H1 (cell line): ENCODE data around the gene ACOT2. TPM values are rescaled to one million over a fixed set of nuclear protein-coding genes. Genes with fewer than 3 reads are reported as not detected.

Experiments
- CTCF ChIA-PET: fragments of 300-600 bp; sonication (Branson Sonifier 250); formaldehyde crosslinking; loops from one replicate; lab custom pipeline; 2021; ENCODE audit not compliant: partially characterized antibody; lab: Charles Lee
- POLR2A ChIA-PET: fragments of 300-600 bp; sonication (Branson Sonifier 250); formaldehyde crosslinking; loops from one replicate; lab custom pipeline; 2021; ENCODE audit warnings: inconsistent platforms; ENCODE audit not compliant: partially characterized antibody; lab: Charles Lee
- DNase-seq, 2 experiments: peaks; one replicate each; pipeline versions ENCODE4 v3.0.0 to v3.0.0-alpha.2; 2010 to 2022; ENCODE audit warnings: low spot score in 2 of 2, low read depth in 1 of 2, mixed read lengths in 1 of 2
- FAIRE-seq: peaks from 2 replicates; lab custom pipeline; 2011; peaks lifted over from hg19 to GRCh38; lab: Jason Lieb, UNC
- H2AFZ ChIP-seq: 2 replicates; pipeline ENCODE4 v1.8.1; 2012; ENCODE audit warnings: low read length, inconsistent platforms
- H2AK5ac ChIP-seq: 2 replicates; pipeline ENCODE4 v1.6.1; 2013; ENCODE audit warnings: low read depth, low read length
- H2BK120ac ChIP-seq: replicated peaks from 2 replicates; pipeline ENCODE3; 2013; ENCODE audit warnings: low read depth, low read length, inconsistent platforms
- H2BK12ac ChIP-seq: 2 replicates; pipeline ENCODE4 v1.6.1; 2013; ENCODE audit warnings: low read depth, low read length
- H2BK15ac ChIP-seq: 2 replicates; pipeline ENCODE4 v1.6.1; 2013; ENCODE audit warnings: low read length
- H2BK20ac ChIP-seq: 2 replicates; pipeline ENCODE4 v1.6.1; 2013; ENCODE audit warnings: low read length
- H2BK5ac ChIP-seq: 2 replicates; pipeline ENCODE4 v1.6.1; 2013; ENCODE audit warnings: low read depth, low read length
- H3K14ac ChIP-seq: 2 replicates; pipeline ENCODE4 v1.6.1; 2013; ENCODE audit warnings: inconsistent platforms; ENCODE audit not compliant: insufficient read length
- H3K18ac ChIP-seq: 2 replicates; pipeline ENCODE4 v1.6.1; 2013; ENCODE audit warnings: low read length; ENCODE audit errors: extremely low read depth
- H3K23ac ChIP-seq: 2 replicates; pipeline ENCODE4 v1.6.1; 2013; ENCODE audit warnings: inconsistent platforms; ENCODE audit not compliant: insufficient read length
- H3K23me2 ChIP-seq: 2 replicates; pipeline ENCODE4 v1.6.1; 2013; ENCODE audit warnings: low read depth, low read length
- H3K27ac ChIP-seq: 2 replicates; pipeline ENCODE4 v1.6.1; 2011; ENCODE audit warnings: low read depth, low read length, inconsistent platforms
- H3K27me3 ChIP-seq, 4 experiments: replicated peaks in 1 of 4; 1 replicate in 1 of 4; 2 replicates in 3 of 4; pipeline versions ENCODE4 v1.6.1 to v1.8.1; 2011 to 2013; ENCODE audit warnings: low read length in 3 of 4, mild to moderate bottlenecking in 3 of 4, inconsistent platforms in 2 of 4, mixed read lengths in 2 of 4, moderate library complexity in 1 of 4; ENCODE audit not compliant: control insufficient read depth in 3 of 4, insufficient read depth in 3 of 4; ENCODE audit errors: extremely low read depth in 1 of 4
- H3K36me3 ChIP-seq, 4 experiments: 2 replicates each; pipeline versions ENCODE4 v1.6.1 to v1.8.1; 2011 to 2013; ENCODE audit warnings: mild to moderate bottlenecking in 4 of 4, low read length in 3 of 4, moderate library complexity in 2 of 4, control low read depth in 1 of 4, inconsistent platforms in 1 of 4; ENCODE audit not compliant: insufficient read depth in 4 of 4, control insufficient read depth in 2 of 4
- H3K4ac ChIP-seq: replicated peaks from 2 replicates; pipeline ENCODE3; 2013; ENCODE audit warnings: low read length, low read depth, mixed read lengths, inconsistent platforms; ENCODE audit not compliant: insufficient read length
- H3K4me1 ChIP-seq, 4 experiments: replicated peaks in 1 of 4; 1 replicate in 1 of 4; 2 replicates in 3 of 4; pipeline versions ENCODE4 v1.6.1 to v1.8.1; 2011 to 2013; ENCODE audit warnings: low read length in 3 of 4, inconsistent platforms in 2 of 4, mixed read lengths in 1 of 4; ENCODE audit not compliant: insufficient read depth in 4 of 4, control insufficient read depth in 3 of 4
- H3K4me2 ChIP-seq, 2 experiments: 2 replicates each; pipeline versions ENCODE4 v1.6.1 to v1.8.1; 2011 to 2013; ENCODE audit warnings: low read depth in 2 of 2, low read length in 2 of 2, control low read depth in 1 of 2, inconsistent platforms in 1 of 2, mild to moderate bottlenecking in 1 of 2; ENCODE audit not compliant: insufficient read depth in 1 of 2
- H3K4me3 ChIP-seq, 4 experiments: fragments of 200-600, 300-600 bp in 1 of 4; sonication (generic), shearing (Covaris generic), sonication (Bioruptor Twin) in 1 of 4; 2 replicates each; pipeline versions ENCODE4 v1.5.1 to v1.8.1; 2011 to 2016; ENCODE audit warnings: low read length in 4 of 4, low read depth in 3 of 4, control low read depth in 2 of 4, inconsistent platforms in 2 of 4, mild to moderate bottlenecking in 2 of 4, mixed read lengths in 1 of 4, moderate library complexity in 1 of 4; ENCODE audit not compliant: insufficient read depth in 2 of 4; ENCODE audit errors: extremely low read depth in 1 of 4
- H3K56ac ChIP-seq: replicated peaks from 2 replicates; pipeline ENCODE3; 2013; ENCODE audit warnings: low read depth, mild to moderate bottlenecking, mixed read lengths, low read length, inconsistent platforms; ENCODE audit not compliant: insufficient read length
- H3K79me1 ChIP-seq: 2 replicates; pipeline ENCODE4 v1.6.1; 2013; ENCODE audit warnings: low read depth, low read length, control low read depth
- H3K79me2 ChIP-seq, 2 experiments: 2 replicates each; pipeline versions ENCODE4 v1.6.1 to v1.8.1; 2012 to 2013; ENCODE audit warnings: low read length in 2 of 2, mild to moderate bottlenecking in 2 of 2, inconsistent platforms in 1 of 2; ENCODE audit not compliant: insufficient read depth in 2 of 2, control insufficient read depth in 1 of 2
- H3K9ac ChIP-seq, 4 experiments: replicated peaks in 1 of 4; 1 replicate in 1 of 4; 2 replicates in 3 of 4; pipeline versions ENCODE4 v1.6.1 to v1.8.1; 2011 to 2013; ENCODE audit warnings: low read depth in 3 of 4, low read length in 3 of 4, control low read depth in 2 of 4, mild to moderate bottlenecking in 2 of 4, moderate library complexity in 2 of 4, inconsistent platforms in 1 of 4; ENCODE audit errors: extremely low read depth in 1 of 4
- H3K9me3 ChIP-seq, 2 experiments: 2 replicates each; pipeline versions ENCODE4 v1.6.1 to v1.8.1; 2012 to 2013; ENCODE audit warnings: mild to moderate bottlenecking in 2 of 2, moderate library complexity in 2 of 2, control low read depth in 1 of 2, inconsistent platforms in 1 of 2, low read depth in 1 of 2, low read length in 1 of 2, mixed read lengths in 1 of 2; ENCODE audit not compliant: insufficient read depth in 2 of 2
- H4K20me1 ChIP-seq, 2 experiments: replicated peaks in 1 of 2; 2 replicates each; pipeline versions ENCODE3 to v1.8.1; 2011 to 2013; ENCODE audit warnings: inconsistent platforms in 2 of 2, low read length in 2 of 2, mild to moderate bottlenecking in 1 of 2; ENCODE audit not compliant: insufficient read depth in 2 of 2, control insufficient read depth in 1 of 2
- H4K5ac ChIP-seq: 2 replicates; pipeline ENCODE4 v1.6.1; 2013; ENCODE audit warnings: low read length, low read depth, mixed read lengths, inconsistent platforms; ENCODE audit not compliant: insufficient read length
- H4K8ac ChIP-seq: 2 replicates; pipeline ENCODE4 v1.8.0; 2013; ENCODE audit warnings: mild to moderate bottlenecking, moderate library complexity, low read length, inconsistent platforms; ENCODE audit not compliant: insufficient read depth; ENCODE audit errors: extremely low read depth
- H4K91ac ChIP-seq: replicated peaks from 2 replicates; pipeline ENCODE3; 2013; ENCODE audit warnings: low read length, mixed read lengths, inconsistent platforms; ENCODE audit not compliant: insufficient read length
- ATF2 ChIP-seq: IDR thresholded peaks from 2 replicates; pipeline ENCODE4 v1.6.1; 2012; ENCODE audit warnings: low read length, inconsistent platforms
- BCL11A ChIP-seq, 2 experiments: IDR thresholded peaks; one replicate each; pipeline ENCODE4 v1.6.1; 2011; ENCODE audit warnings: low read depth in 2 of 2, low read length in 2 of 2, mild to moderate bottlenecking in 2 of 2
- CHD2 ChIP-seq: IDR thresholded peaks from 2 replicates; pipeline ENCODE4 v1.6.1; 2012; ENCODE audit warnings: low read length, improper control_type of control experiment
- POU5F1 ChIP-seq: IDR thresholded peaks from 2 replicates; pipeline ENCODE4 v1.6.1; 2011; ENCODE audit warnings: low read depth, mild to moderate bottlenecking, low read length, moderate library complexity
- SIN3A ChIP-seq, 2 experiments: IDR thresholded peaks in 1 of 2; conservative IDR thresholded peaks in 1 of 2; 2 replicates each; pipeline ENCODE4 v1.6.1; 2011 to 2012; ENCODE audit warnings: low read length in 2 of 2, improper control_type of control experiment in 1 of 2, low read depth in 1 of 2, mild to moderate bottlenecking in 1 of 2
- TBP ChIP-seq: IDR thresholded peaks from 2 replicates; pipeline ENCODE4 v1.6.1; 2011; ENCODE audit warnings: low read depth, low read length, improper control_type of control experiment
- WGBS, 2 experiments: shearing (Covaris generic) in 1 of 2; methylation state at CpG; one replicate each; pipeline versions ENCODE4 v1.1.6 to v1.1.7; 2013 to 2015; ENCODE audit warnings: low lambda C conversion rate in 2 of 2, mixed read lengths in 2 of 2, inconsistent platforms in 1 of 2, low coverage in 1 of 2, missing lambda C conversion rate in 1 of 2; ENCODE audit not compliant: insufficient replicate concordance in 2 of 2, insufficient coverage in 1 of 2, insufficient read length in 1 of 2; ENCODE audit errors: extremely low coverage in 1 of 2, missing lambda C conversion rate in 1 of 2; 5-methylcytosine and 5-hydroxymethylcytosine counted together
- polyA plus RNA-seq, 7 experiments: library from polyadenylated mRNA; depleted of rRNA in 3 of 7; stranded (reverse) in 5 of 7; unstranded in 2 of 7; fragments of >200 nt in 5 of 7; fragments of 200-250 nt in 2 of 7; gene quantifications; 1 replicate in 5 of 7; 2 replicates in 1 of 7; 4 replicates in 1 of 7; pipeline versions ENCODE4 v1.2.1 to v1.2.3, GENCODE V29; 2011 to 2013; ENCODE audit warnings: missing spikeins in 2 of 7, mixed read lengths in 2 of 7
- total RNA-seq: library from RNA; stranded (reverse); fragmentation: NEBNext Ultra II Directional; extraction: Animal tissue kit (Norgen Biotek cat#: 25700); gene quantifications from 2 replicates; pipeline ENCODE4 v1.2.1, GENCODE V29; 2021
- TF ChIP-seq, protein P1 (sequence below): IDR thresholded peaks from 2 replicates; pipeline ENCODE4 v1.6.1; 2012; ENCODE audit warnings: inconsistent platforms

The ACOT2 gene
- total and polyA plus RNA-seq, 2 of the 8 experiments (the other 6 are each of a cell fraction or from before 2014, with no cell fraction given) = 5.8 to 5.9 TPM

DNA sequence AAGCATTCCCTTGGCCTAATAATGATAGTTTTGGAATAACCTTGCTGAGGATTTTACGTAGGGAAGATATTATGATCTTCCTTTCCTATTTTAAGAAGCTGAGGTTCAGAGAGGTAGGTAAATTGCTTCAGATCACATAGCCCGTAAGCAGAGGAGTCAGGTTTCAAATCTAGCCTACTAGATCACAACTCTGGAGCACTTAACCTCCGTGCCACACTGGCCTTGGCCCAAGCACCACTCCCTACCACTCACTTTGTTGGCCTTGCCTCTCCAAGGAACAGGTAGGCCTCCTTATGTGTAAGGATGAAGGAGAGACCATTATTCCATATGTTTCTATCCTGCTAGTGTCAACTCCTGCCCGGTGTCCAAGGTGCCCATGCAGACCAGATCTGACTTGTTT, 44.5 kb upstream of the ACOT2 start:
- Histone ChIP-seq H3K4me2 (no peak overlapping the region), H3K27me3 (no peaks in the 10 kb centered on the region), H3K4me1 (peaks cover 0 to 2% (median 2%) of the 10 kb centered on the region in 4 experiments; a peak in 2 of 7 replicates), H2BK5ac (no peak overlapping the region), H3K18ac (no peak overlapping the region), H3K56ac (no peak overlapping the region), H3K4ac (no peak overlapping the region), H2AK5ac (no peak overlapping the region), H3K27ac (no peak overlapping the region), H2BK15ac (no peak overlapping the region), H2AFZ (no peak overlapping the region), H3K36me3 (no peaks in the 10 kb centered on the region), H4K8ac (no peak overlapping the region), H4K5ac (no peak overlapping the region), H3K79me1 (no peaks in the 10 kb centered on the region), H2BK12ac (no peak overlapping the region), H3K79me2 (no peaks in the 10 kb centered on the region), H3K14ac (no peak overlapping the region), H3K23me2 (no peaks in the 10 kb centered on the region; the same call in 1 of the 2 replicates), H2BK20ac (no peak overlapping the region), H2BK120ac (no peak overlapping the region), H4K91ac (no peak overlapping the region), H4K20me1 (no peaks in the 10 kb centered on the region), H3K9me3 (no peaks in the 10 kb centered on the region), H3K9ac (no peak overlapping the region), H3K23ac (no peak overlapping the region), H3K4me3 (no peak overlapping the region)
- CTCF ChIA-PET = interaction anchor here (1.2 to 15.3 kb wide), 3 partner anchors 14 kb away, joined by 3 to 150 read pairs (median 3); no protein-coding TSS in a partner anchor
- TF ChIP-seq, protein P1, sequence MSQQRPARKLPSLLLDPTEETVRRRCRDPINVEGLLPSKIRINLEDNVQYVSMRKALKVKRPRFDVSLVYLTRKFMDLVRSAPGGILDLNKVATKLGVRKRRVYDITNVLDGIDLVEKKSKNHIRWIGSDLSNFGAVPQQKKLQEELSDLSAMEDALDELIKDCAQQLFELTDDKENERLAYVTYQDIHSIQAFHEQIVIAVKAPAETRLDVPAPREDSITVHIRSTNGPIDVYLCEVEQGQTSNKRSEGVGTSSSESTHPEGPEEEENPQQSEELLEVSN = no peak
- no peak for TF ChIP-seq SIN3A (conservative IDR thresholded peaks at IDR 0.05 in 1 of 2, IDR thresholded peaks at IDR 0.05 in 1 of 2; ENCODE audit: low read depth in 1 of 2, low read length in 2 of 2)
- TF ChIP-seq BCL11A (IDR thresholded peaks at IDR 0.05; ENCODE audit: low read depth in 2 of 2, low read length in 2 of 2) = no peak
- no peak for TF ChIP-seq POU5F1
- no peak for TF ChIP-seq TBP
- TF ChIP-seq ATF2 = no peak
- no peak for TF ChIP-seq CHD2
- FAIRE-seq = no peak
- 81% methylated on average over 4 of the region's 4 CpGs; no CpG with 5 or more reads in 1 of the 2 experiments for WGBS, 2 experiments
- DNase-seq = no peak
- POLR2A ChIA-PET = interaction anchor here (0.6 to 0.8 kb wide), 2 partner anchors 11 to 460 kb away, joined by 3 to 4 read pairs; no protein-coding TSS in a partner anchor
